Ishikawa (cell line): ENCODE measurements around the gene MIAT.

Experiments
- CEBPB ChIP-seq: IDR thresholded peaks from 2 replicates; pipeline ENCODE4 v1.6.1; 2012
- CREB1 ChIP-seq: IDR thresholded peaks from 2 replicates; pipeline ENCODE4 v1.6.1; 2012; ENCODE audit warnings: low read depth
- EGR1 ChIP-seq: IDR thresholded peaks from 2 replicates; pipeline ENCODE4 v1.6.1; 2012
- EP300 ChIP-seq: IDR thresholded peaks from 2 replicates; pipeline ENCODE4 v1.6.1; 2012; ENCODE audit warnings: borderline replicate concordance
- FOXM1 ChIP-seq: IDR thresholded peaks from 2 replicates; pipeline ENCODE4 v1.6.1; 2012; ENCODE audit warnings: low read depth, borderline replicate concordance
- MAX ChIP-seq: IDR thresholded peaks from 2 replicates; pipeline ENCODE4 v1.6.1; 2012
- NFIC ChIP-seq: IDR thresholded peaks from 2 replicates; pipeline ENCODE4 v1.6.1; 2012
- RAD21 ChIP-seq: IDR thresholded peaks from 2 replicates; pipeline ENCODE4 v1.6.1; 2012; ENCODE audit warnings: low read depth
- REST ChIP-seq: IDR thresholded peaks from 2 replicates; pipeline ENCODE4 v1.6.1; 2012; ENCODE audit warnings: low read depth, mild to moderate bottlenecking
- TAF1 ChIP-seq: IDR thresholded peaks from 2 replicates; pipeline ENCODE4 v1.6.1; 2012; ENCODE audit warnings: low read depth, mild to moderate bottlenecking
- TCF12 ChIP-seq: IDR thresholded peaks from 2 replicates; pipeline ENCODE4 v1.6.1; 2012; ENCODE audit warnings: low read depth
- TEAD4 ChIP-seq: IDR thresholded peaks from 2 replicates; pipeline ENCODE4 v1.6.1; 2012
- YY1 ChIP-seq: IDR thresholded peaks from 2 replicates; pipeline ENCODE4 v1.6.1; 2012; ENCODE audit warnings: low read depth
- ZBTB7A ChIP-seq: IDR thresholded peaks from 2 replicates; pipeline ENCODE4 v1.6.1; 2012; ENCODE audit warnings: low read depth
- TF ChIP-seq, protein P1 (sequence below): IDR thresholded peaks from 2 replicates; pipeline ENCODE4 v1.6.1; 2012

MIAT gene

GRCh38 chr22:26700886-26701285 lies 43.5 kb downstream of the MIAT start:
- TF ChIP-seq FOXM1 (no peak), TAF1 (no peak), ZBTB7A (no peak), YY1 (no peak), TCF12 (no peak), CEBPB (no peak), EP300 (no peak), CREB1 (no peak), EGR1 (no peak), REST (no peak)
- TF ChIP-seq, protein P1, sequence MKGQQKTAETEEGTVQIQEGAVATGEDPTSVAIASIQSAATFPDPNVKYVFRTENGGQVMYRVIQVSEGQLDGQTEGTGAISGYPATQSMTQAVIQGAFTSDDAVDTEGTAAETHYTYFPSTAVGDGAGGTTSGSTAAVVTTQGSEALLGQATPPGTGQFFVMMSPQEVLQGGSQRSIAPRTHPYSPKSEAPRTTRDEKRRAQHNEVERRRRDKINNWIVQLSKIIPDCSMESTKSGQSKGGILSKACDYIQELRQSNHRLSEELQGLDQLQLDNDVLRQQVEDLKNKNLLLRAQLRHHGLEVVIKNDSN: no peak

DNA sequence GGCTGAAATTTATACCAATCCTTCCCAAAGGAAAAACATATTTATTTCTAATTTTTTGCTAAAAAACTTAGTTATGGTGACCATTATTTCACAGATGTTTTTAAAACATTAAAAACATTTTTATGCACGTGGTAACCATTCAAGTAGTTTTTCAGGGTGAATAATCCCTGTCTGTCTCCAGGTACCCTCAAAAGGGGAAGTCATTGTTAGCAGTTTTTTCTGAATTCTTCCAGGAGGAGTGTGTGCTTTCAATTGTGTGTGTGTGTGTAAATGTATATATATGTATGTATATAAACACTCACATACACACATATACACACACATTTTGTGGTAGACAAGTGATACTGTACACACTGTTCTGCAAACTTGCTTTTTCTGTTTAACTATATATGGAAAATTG lies 43.9 kb downstream of the MIAT start:
- TF ChIP-seq TEAD4: no peak
- no peak for TF ChIP-seq FOXM1
- TF ChIP-seq CREB1: no peak
- TF ChIP-seq REST: no peak
- no peak for TF ChIP-seq YY1
- TF ChIP-seq EGR1: no peak
- no peak for TF ChIP-seq MAX
- no peak for TF ChIP-seq CEBPB
- no peak for TF ChIP-seq TAF1
- TF ChIP-seq, protein P1: no peak
- no peak for TF ChIP-seq EP300
- TF ChIP-seq ZBTB7A: no peak
- no peak for TF ChIP-seq NFIC
- no peak for TF ChIP-seq RAD21
- no peak for TF ChIP-seq TCF12

GRCh38 chr22:26702906-26703830 lies 45.8 kb downstream of the MIAT start:
- TF ChIP-seq ZBTB7A (no peak), TEAD4 (no peak), YY1 (no peak), MAX (no peak), EGR1 (no peak), TAF1 (no peak), RAD21 (no peak), TCF12 (no peak), CEBPB (no peak), FOXM1 (no peak), CREB1 (no peak), REST (no peak), EP300 (no peak), NFIC (no peak)
- TF ChIP-seq, protein P1: no peak
